Measurements from ENCODE around the gene TOM1. TPM values are rescaled to one million over a fixed set of nuclear protein-coding genes. Genes with fewer than 3 reads are reported as not detected.

The TOM1 gene
- total and polyA plus RNA-seq, 9 donors: 25.6 to 34.9 (median 29.8) TPM

GRCh38 chr22:35333220-35333619, 33.5 kb downstream of the TOM1 start:
- WGBS (ENCODE audit: insufficient coverage): 100% methylated on average over 1 of the region's 7 CpGs
- DNase-seq: no peak
- Histone ChIP-seq H3K27me3 (ENCODE audit: control insufficient read depth, insufficient read depth, low read length) (no peaks in the 10 kb centered on the region), H3K4me1 (ENCODE audit: control insufficient read depth, insufficient read depth, low read length) (peaks cover 18% of the 10 kb centered on the region), H3K9me3 (replicated peaks; ENCODE audit: control insufficient read depth, low read depth, low read length) (no peaks in the 10 kb centered on the region), H3K4me3 (ENCODE audit: low read length) (no peak overlapping the region), H3K36me3 (ENCODE audit: control insufficient read depth, insufficient read depth, low read length) (peaks cover 78% of the 10 kb centered on the region), H3K27ac (ENCODE audit: low read length) (no peak overlapping the region)

- no peak overlapping the region for H3K27ac ChIP-seq (ENCODE audit: low read length)
- H3K36me3 ChIP-seq (ENCODE audit: control insufficient read depth, insufficient read depth, low read length): peaks cover 80% of the 10 kb centered on the region
Measured at GRCh38 chr22:35334004-35334403, 34.3 kb downstream of the TOM1 start.

GRCh38 chr22:35335468-35335867, 35.8 kb downstream of the TOM1 start:
- H3K4me3 ChIP-seq (ENCODE audit: low read length): no peak overlapping the region
- DNase-seq: no peak
- 67% methylated on average over 7 of the region's 7 CpGs for WGBS (ENCODE audit: insufficient coverage)
- peaks cover 12% of the 10 kb centered on the region for H3K4me1 ChIP-seq (ENCODE audit: control insufficient read depth, insufficient read depth, low read length)
- no peaks in the 10 kb centered on the region for H3K27me3 ChIP-seq (ENCODE audit: control insufficient read depth, insufficient read depth, low read length)
- peaks cover 86% of the 10 kb centered on the region for H3K36me3 ChIP-seq (ENCODE audit: control insufficient read depth, insufficient read depth, low read length)
- H3K9me3 ChIP-seq (replicated peaks; ENCODE audit: control insufficient read depth, low read depth, low read length): no peaks in the 10 kb centered on the region
- H3K27ac ChIP-seq (ENCODE audit: low read length): no peak overlapping the region

More at GRCh38 chr22:35334004-35334403, 34.3 kb downstream of the TOM1 start:
- H3K9me3 ChIP-seq (replicated peaks; ENCODE audit: control insufficient read depth, low read depth, low read length): no peaks in the 10 kb centered on the region
- no peak for DNase-seq
- H3K4me3 ChIP-seq (ENCODE audit: low read length): no peak overlapping the region
- H3K4me1 ChIP-seq (ENCODE audit: control insufficient read depth, insufficient read depth, low read length): peaks cover 18% of the 10 kb centered on the region
- H3K27me3 ChIP-seq (ENCODE audit: control insufficient read depth, insufficient read depth, low read length): no peaks in the 10 kb centered on the region
- 42% methylated on average over 4 of the region's 9 CpGs for WGBS (ENCODE audit: insufficient coverage)

- H3K27me3 ChIP-seq (ENCODE audit: control insufficient read depth, insufficient read depth, low read length): no peaks in the 10 kb centered on the region
- no peak overlapping the region for H3K4me3 ChIP-seq (ENCODE audit: low read length)
- no peak overlapping the region for H3K27ac ChIP-seq (ENCODE audit: low read length)
- peaks cover 90% of the 10 kb centered on the region for H3K36me3 ChIP-seq (ENCODE audit: control insufficient read depth, insufficient read depth, low read length)
- no peak for DNase-seq
- no peaks in the 10 kb centered on the region for H3K9me3 ChIP-seq (replicated peaks; ENCODE audit: control insufficient read depth, low read depth, low read length)
- H3K4me1 ChIP-seq (ENCODE audit: control insufficient read depth, insufficient read depth, low read length): peaks cover 7% of the 10 kb centered on the region
- WGBS (ENCODE audit: insufficient coverage): 86% methylated on average over 11 of the region's 12 CpGs
Measured at GRCh38 chr22:35335936-35336781, 36.5 kb downstream of the TOM1 start.

- WGBS (ENCODE audit: insufficient coverage): 79% methylated on average over 3 of the region's 4 CpGs
- Histone ChIP-seq H3K9me3 (replicated peaks; ENCODE audit: control insufficient read depth, low read depth, low read length) (no peaks in the 10 kb centered on the region), H3K36me3 (ENCODE audit: control insufficient read depth, insufficient read depth, low read length) (peaks cover 93% of the 10 kb centered on the region), H3K4me3 (ENCODE audit: low read length) (no peak overlapping the region), H3K27ac (ENCODE audit: low read length) (no peak overlapping the region), H3K27me3 (ENCODE audit: control insufficient read depth, insufficient read depth, low read length) (no peaks in the 10 kb centered on the region), H3K4me1 (ENCODE audit: control insufficient read depth, insufficient read depth, low read length) (peaks cover 4% of the 10 kb centered on the region)
- DNase-seq: no peak
Measured at GRCh38 chr22:35337932-35338331, 38.2 kb downstream of the TOM1 start.

GRCh38 chr22:35341090-35341874, 41.6 kb downstream of the TOM1 start:
- Histone ChIP-seq H3K4me1 (ENCODE audit: control insufficient read depth, insufficient read depth, low read length) (peaks cover under 1% of the 10 kb centered on the region), H3K27me3 (ENCODE audit: control insufficient read depth, insufficient read depth, low read length) (no peaks in the 10 kb centered on the region), H3K9me3 (replicated peaks; ENCODE audit: control insufficient read depth, low read depth, low read length) (no peaks in the 10 kb centered on the region), H3K27ac (ENCODE audit: low read length) (no peak overlapping the region), H3K36me3 (ENCODE audit: control insufficient read depth, insufficient read depth, low read length) (peaks cover 92% of the 10 kb centered on the region), H3K4me3 (ENCODE audit: low read length) (no peak overlapping the region)
- no peak for DNase-seq
- 87% methylated on average over 16 of the region's 19 CpGs for WGBS (ENCODE audit: insufficient coverage)

- Histone ChIP-seq H3K4me1 (ENCODE audit: control insufficient read depth, insufficient read depth, low read length) (peaks cover 4% of the 10 kb centered on the region), H3K9me3 (replicated peaks; ENCODE audit: control insufficient read depth, low read depth, low read length) (no peaks in the 10 kb centered on the region), H3K4me3 (ENCODE audit: low read length) (no peak overlapping the region), H3K27ac (ENCODE audit: low read length) (no peak overlapping the region), H3K27me3 (ENCODE audit: control insufficient read depth, insufficient read depth, low read length) (no peaks in the 10 kb centered on the region), H3K36me3 (ENCODE audit: control insufficient read depth, insufficient read depth, low read length) (peaks cover 89% of the 10 kb centered on the region)
- no peak for DNase-seq
- 100% methylated on average over 2 of the region's 4 CpGs for WGBS (ENCODE audit: insufficient coverage)
Measured at GRCh38 chr22:35342390-35342789, 42.7 kb downstream of the TOM1 start.

- no peak overlapping the region for H3K27ac ChIP-seq (ENCODE audit: low read length)
- H3K27me3 ChIP-seq (ENCODE audit: control insufficient read depth, insufficient read depth, low read length): no peaks in the 10 kb centered on the region
- peaks cover 82% of the 10 kb centered on the region for H3K36me3 ChIP-seq (ENCODE audit: control insufficient read depth, insufficient read depth, low read length)
- WGBS (ENCODE audit: insufficient coverage): 96% methylated on average over 26 of the region's 26 CpGs
- H3K4me3 ChIP-seq (ENCODE audit: low read length): no peak overlapping the region
- no peaks in the 10 kb centered on the region for H3K9me3 ChIP-seq (replicated peaks; ENCODE audit: control insufficient read depth, low read depth, low read length)
- peaks cover 7% of the 10 kb centered on the region for H3K4me1 ChIP-seq (ENCODE audit: control insufficient read depth, insufficient read depth, low read length)
- no peak for DNase-seq
Measured at GRCh38 chr22:35343664-35344550, 44.2 kb downstream of the TOM1 start.

- peaks cover 74% of the 10 kb centered on the region for H3K36me3 ChIP-seq (ENCODE audit: control insufficient read depth, insufficient read depth, low read length)
- H3K4me3 ChIP-seq (ENCODE audit: low read length): no peak overlapping the region
- DNase-seq: no peak
- H3K27me3 ChIP-seq (ENCODE audit: control insufficient read depth, insufficient read depth, low read length): no peaks in the 10 kb centered on the region
- peaks cover 18% of the 10 kb centered on the region for H3K4me1 ChIP-seq (ENCODE audit: control insufficient read depth, insufficient read depth, low read length)
- H3K27ac ChIP-seq (ENCODE audit: low read length): no peak overlapping the region
- H3K9me3 ChIP-seq (replicated peaks; ENCODE audit: control insufficient read depth, low read depth, low read length): no peaks in the 10 kb centered on the region
- WGBS (ENCODE audit: insufficient coverage): 86% methylated on average over 11 of the region's 14 CpGs
Measured at GRCh38 chr22:35344956-35345690, 45.4 kb downstream of the TOM1 start.

All from muscle of leg (tissue), 11 donors.